ENCODE measurements around the gene IPPK.
"Not testable (repeated sequence)": the region's sequence is repeated elsewhere in the genome, so short reads cannot be mapped to it uniquely, and the experiment has no call there.

The IPPK gene

DNA sequence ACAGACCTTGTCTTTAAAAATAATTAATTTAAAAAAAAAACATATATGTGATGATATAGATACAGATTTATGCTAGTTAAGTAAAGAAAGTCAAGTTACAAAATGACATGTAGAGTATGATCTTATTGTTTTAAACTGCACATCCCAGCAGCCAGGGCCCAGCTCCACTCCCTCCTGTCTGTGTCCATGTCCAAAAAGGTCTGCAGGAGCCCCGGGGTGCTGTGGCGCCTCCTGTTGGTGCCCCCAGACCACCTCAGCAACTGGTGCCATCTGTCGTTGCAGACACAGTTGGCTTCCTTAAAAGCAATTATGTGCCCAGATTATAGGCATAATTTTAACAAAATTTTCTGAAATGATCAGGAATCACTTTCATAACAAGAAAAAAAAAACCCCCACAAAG lies 33.3 kb downstream of the IPPK start:
- no peak for DNase-seq

- DNase-seq: no peak
Measured at GRCh38 chr9:92635760-92636159, 34.2 kb downstream of the IPPK start.

- peak; percentile 61 for DNase-seq
Measured at GRCh38 chr9:92634712-92635605, 35.0 kb downstream of the IPPK start.

DNA sequence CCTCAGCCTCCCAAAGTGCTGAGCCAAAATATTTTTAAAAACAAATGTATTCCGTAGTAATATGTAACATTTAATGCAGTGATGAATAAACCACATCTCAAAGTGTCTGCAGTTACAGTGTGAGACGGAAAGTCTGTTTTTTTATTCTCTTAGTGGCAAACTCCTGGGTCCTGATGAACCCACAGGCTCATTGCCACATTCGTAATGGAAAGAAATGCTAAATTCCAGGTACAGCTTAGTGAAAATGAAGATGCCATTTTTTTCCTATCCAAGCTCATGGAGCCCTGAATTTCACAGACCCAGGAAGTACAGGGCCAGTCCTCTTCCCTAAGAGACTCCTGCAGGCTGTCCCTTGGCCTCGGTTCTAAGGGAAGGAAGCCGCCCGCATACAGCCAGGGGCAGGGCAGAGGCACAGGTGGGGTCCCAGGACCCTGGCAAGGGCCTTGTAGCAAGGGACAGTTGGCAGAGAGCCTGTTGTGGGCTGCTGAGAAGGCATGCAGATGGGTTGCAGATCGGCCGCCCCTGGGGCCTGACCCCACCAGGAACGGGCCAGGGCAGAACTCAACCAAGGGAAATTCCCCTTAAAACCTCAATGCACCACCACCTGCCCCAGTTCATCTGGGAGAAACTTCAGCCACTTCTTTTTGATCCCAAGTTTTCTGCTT lies 36.2 kb downstream of the IPPK start:
- no peak for DNase-seq

- no peak for DNase-seq
Measured at GRCh38 chr9:92632641-92633040, 37.3 kb downstream of the IPPK start.

DNA sequence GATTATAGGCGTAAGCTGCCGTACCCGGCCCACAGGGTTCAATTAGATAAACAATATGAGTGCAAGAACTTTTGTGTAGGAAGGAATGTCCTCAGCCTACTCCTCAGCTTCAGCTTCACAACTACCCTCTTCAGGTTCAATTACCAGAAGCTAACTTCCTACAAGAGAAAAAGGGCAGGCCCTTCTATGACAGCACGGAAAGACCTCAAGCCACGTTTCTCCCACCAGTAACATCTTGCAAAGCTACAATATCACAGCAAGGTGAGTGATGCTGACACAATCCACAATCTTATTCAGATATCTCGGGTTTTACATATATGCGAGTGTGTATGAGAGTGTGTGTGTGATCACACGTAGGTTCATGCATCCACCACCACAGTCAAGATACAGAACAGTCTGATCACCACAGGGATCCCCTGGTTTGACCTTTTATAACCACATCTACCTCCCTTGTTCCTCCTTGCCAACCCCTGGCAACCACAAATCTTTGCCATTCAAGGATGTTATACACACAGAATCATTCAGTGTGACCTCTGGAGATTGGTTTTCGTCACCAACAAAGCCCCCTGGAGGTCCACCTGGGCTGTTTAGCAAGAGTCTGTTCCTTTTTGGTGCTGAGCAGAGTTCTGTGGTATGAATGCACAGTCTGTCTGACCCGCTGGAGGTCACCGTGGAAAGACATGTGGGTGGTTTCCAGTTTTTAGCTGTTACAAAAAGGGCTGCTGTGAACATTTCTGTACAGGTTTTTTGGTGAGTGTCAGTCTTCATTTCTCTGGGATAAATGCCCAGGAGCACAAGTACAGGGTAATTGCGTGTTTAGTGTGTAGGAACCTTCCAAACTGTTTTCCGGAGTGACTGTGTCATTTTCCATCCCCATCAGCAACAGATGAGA lies 38.2 kb downstream of the IPPK start:
- no peak for DNase-seq

GRCh38 chr9:92627651-92628050 lies 42.3 kb downstream of the IPPK start:
- DNase-seq: no peak

DNA sequence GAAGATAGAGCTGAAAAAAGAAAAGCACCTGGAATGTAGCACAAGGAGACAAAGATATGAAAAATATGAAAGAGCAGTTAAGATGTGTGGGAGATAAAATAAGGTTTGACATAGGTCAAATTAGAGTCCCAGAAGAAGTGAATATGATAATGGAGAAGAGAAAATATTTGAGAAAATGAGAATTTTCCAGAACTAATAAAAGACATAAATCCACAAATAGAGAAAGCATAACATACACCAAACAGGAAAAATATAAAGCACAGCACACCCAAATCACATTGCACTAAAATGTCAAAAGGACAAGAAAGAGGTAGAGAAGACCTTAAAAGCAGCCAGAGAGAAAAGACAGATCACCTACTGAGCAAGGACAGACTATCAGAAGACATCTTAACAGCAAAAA lies 43.4 kb downstream of the IPPK start:
- DNase-seq: no peak

DNA sequence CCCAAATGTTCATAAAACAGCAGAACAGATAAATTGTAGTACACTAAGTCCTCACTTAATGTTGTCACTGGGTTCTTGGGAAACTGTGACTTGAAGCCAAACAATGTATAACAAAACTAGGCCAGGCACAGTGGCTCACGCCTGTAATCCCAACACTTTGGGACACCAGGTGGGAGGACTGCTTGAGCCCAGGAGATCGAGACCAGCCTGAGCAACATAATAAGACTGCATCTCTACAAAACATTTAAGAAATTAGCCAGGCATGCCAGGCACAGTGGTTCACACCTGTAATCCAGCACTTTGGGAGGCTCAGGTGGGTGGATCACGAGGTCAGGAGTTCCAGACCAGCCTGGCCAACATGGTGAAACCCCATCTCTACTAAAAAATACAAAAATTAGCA lies 46.0 kb downstream of the IPPK start:
- DNase-seq: not testable (repeated sequence)

- DNase-seq: no peak
Measured at GRCh38 chr9:92620845-92621244, 49.1 kb downstream of the IPPK start.

DNA sequence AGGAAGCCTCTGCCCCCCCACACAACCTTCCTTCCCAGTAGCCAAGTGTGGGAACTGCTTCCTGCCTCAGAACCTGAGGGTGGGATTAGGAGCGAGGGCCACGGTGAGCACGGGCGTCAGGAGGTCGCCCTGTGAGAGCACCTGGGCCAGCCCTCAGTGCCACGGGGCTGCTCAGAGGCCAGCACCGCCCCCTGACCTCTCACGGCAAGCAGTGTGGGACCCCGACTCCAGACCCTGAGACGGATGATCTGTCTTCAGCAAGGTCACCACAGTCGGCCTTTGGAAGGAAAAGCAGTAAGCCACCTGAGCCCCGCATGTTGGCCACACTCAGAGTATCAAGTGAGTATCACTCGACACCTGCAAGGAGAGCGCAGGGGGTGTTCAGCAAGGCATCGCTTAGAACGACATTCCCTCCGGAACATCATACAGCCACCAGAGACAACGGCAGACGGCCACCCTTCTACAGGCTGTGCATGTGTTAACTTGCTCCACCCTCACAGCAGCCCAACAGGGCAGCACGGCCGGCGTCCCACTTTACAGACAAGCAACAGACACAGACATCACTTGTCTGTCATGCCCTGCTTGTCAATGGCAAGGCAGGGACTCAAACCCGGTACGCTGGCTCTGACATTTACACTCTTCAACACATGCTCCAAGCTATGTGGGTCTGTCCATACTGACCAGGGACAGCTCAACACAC lies 50.2 kb downstream of the IPPK start:
- no peak for DNase-seq

DNA sequence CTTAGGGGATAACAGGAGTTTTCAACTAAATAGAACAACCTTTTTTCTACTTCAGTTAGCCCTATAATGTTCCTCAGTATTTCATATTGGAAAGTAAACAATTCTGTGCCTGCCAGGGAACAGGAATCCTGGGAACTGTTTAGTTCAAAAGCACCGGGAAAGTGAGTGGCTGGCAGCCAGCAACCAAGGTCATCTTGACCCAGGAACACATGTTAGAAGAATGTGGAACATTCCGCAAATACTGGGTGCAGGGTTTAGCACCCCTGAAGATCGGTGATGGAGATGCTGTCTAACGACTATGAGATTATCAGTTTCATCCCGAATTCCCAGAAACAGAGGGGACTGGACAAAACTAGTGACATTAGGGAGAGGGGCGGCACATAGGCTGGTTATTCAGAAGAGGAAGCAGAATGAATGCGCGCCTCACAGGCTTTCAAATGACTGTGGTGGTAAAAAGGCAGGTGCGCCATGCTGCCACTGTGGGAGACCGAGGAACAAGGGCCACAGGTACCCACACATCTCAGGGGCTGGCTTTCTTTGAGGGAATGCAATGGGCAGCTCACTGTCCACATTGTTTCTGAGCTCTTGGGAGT lies 51.2 kb downstream of the IPPK start:
- DNase-seq: no peak

DNA sequence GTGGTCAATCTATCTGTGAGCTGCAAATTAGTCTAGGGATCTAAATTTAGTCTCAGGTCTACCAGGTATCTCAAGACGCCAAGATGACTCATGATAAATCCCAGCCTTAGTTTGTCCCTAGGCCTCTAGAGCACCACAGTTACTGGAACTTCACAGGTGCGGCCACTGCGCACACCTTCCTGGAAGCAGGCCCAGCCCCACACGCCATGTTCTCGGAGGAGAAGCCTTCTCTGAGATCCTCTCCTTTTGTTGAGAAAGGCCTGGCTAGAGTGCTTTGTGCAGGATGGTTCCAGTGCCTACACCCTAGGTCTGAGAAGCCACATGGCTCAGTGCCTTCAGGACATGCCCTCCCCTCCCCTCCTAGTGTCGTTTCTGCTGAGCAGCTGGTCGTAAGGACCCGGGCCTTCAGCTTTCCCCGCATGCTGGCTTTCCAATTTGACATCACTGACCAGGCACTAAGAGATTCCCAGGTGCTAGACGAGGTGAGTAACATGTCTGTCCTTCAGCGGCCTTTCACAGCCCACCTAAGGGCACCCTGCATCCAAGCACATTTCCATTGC lies 51.9 kb downstream of the IPPK start:
- no peak for DNase-seq

GRCh38 chr9:92617195-92617813 lies 52.6 kb downstream of the IPPK start:
- DNase-seq: no peak

- no peak for DNase-seq
Measured at GRCh38 chr9:92616655-92617111, 53.2 kb downstream of the IPPK start.

GRCh38 chr9:92616199-92616641 lies 53.7 kb downstream of the IPPK start:
- DNase-seq: no peak

- DNase-seq: no peak
Measured at GRCh38 chr9:92615790-92616189, 54.1 kb downstream of the IPPK start.

- no peak for DNase-seq
Measured at GRCh38 chr9:92614763-92615461, 55.0 kb downstream of the IPPK start.

DNA sequence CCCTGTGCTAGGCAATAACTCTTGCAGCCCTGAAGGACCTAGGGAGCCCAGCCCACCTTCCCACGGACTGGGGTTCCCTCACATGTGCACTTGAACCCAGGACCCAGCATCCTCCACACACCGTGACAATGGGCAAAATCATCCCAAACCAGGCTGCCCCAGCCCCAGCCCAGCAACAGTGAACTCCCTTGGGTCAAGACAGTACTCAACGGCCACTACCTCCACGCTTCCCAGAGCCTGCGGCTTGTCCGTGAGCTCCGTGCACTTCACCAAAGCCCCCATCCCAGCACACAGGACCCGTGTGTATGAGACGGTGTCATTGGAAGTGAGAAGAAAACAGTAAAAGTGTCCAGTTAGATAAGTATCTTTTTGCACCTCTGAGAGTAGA lies 55.8 kb downstream of the IPPK start:
- no peak for DNase-seq

DNA sequence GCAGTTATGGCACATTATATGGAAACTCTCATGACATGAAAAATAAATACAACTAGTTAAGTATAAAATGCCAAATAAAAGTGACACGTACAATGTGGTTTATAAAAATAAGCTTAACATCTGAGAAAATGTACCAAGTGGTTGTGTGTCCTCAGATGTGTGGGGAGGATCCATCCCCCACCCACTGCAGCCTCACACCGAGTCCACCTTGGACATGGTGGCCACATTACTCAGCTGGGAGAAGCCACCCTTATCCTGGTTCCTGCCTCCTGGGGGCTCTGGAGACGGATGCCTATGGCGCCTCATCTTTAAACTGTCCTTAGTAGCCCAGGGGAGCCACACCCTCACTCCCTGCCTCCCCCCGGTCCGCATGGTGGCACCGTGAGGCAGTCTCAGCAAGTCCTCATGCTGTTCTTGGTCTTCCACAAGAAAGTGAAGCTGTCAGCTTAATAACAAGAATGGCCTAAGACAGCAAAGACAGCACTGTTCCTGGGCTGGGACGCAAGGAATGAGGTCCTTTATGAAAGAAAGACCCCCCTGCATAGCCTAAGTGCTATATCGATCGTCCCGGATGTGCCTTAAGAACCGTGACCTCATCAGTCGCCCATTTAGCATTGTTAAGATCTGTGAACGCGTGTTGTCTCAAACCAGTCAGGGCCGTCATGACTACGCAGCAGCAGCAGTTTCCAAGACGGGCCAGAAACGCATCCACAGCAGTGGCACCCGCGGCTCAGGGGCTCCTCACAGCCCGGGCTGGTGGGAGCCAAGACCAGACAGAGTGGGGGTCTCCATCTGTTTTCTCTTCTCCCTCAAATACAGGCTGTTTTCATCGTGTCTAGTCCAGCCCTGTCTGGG lies 56.4 kb downstream of the IPPK start:
- DNase-seq: no peak

Measured in MV-4-11 (cell line).